ENCODE results near the gene TMEM14C.
"Not testable (repeated sequence)": the region's sequence is repeated elsewhere in the genome, so short reads cannot be mapped to it uniquely, and the experiment has no call there.

The TMEM14C gene

DNA sequence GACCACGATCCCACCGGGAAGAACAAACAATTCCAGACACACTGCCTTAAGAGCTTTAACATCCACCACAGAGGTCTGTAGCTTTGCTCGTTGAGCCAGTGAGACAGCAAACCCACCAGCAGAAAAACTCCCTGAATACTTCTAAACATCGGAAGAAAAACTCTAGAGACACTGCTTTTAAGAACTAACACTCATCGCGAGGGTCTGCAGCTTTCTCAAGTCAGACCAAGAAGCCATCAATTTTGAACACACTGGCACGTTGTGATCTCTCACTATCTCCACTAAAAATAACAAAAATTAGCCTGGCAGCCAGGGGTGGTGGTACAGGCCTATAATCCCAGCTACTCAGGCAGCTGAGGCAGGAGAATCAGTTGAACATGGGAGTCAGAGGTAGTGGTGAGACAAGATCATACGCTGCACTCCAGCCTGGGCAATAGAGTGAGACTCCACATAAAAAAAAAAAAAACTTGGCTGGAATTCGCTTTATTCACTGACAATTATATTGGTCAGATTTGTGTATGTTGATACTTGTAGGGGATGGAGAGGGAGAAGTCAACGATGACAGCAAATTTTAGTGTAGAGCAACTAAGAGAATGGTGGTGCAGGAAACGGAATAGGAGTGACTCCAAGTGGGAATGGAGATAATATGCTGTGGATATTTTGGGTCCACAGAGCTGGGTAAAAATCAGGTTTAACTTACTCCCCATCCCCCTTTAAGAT, 860 bp upstream of the TMEM14C start:
- Histone ChIP-seq H3K27me3 (ENCODE audit: insufficient read depth, low read length) (no peaks in the 10 kb centered on the region), H3K36me3 (ENCODE audit: insufficient read depth, low read length) (no peaks in the 10 kb centered on the region; the same call in 1 of the 2 replicates), H3K27ac (ENCODE audit: low read depth, low read length) (peak overlapping the region; percentile 61), H2AFZ (ENCODE audit: low read length, unreplicated experiment) (peak overlapping the region; percentile 93), H3K4me1 (ENCODE audit: control insufficient read depth, insufficient read depth, low read length, unreplicated experiment) (peaks cover 12% of the 10 kb centered on the region), H3K79me2 (ENCODE audit: control insufficient read depth, insufficient read depth, low read length, unreplicated experiment) (peaks cover 37% of the 10 kb centered on the region), H3K4me3 (ENCODE audit: low read depth, low read length) (peak overlapping the region; percentile 90)

DNA sequence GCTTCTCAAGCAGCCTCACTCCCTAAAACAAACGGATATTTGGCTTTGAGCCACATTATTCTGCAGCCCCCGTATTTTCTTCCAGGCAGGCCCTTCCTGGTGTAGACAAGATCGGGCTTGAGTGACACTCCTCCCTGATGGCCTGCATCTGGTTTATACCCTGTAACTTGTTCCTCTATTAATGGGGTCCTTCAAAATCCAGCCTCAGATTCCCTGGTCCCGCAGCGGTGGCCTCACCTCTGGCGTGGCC, 375 bp upstream of the TMEM14C start:
- H3K4me1 ChIP-seq (ENCODE audit: control insufficient read depth, insufficient read depth, low read length, unreplicated experiment) = peaks cover 12% of the 10 kb centered on the region
- H3K79me2 ChIP-seq (ENCODE audit: control insufficient read depth, insufficient read depth, low read length, unreplicated experiment) = peaks cover 37% of the 10 kb centered on the region
- peak overlapping the region; percentile 90 for H3K4me3 ChIP-seq (ENCODE audit: low read depth, low read length)
- H3K27me3 ChIP-seq (ENCODE audit: insufficient read depth, low read length) = no peaks in the 10 kb centered on the region
- H2AFZ ChIP-seq (ENCODE audit: low read length, unreplicated experiment) = peak overlapping the region; percentile 93
- peak overlapping the region; percentile 61 for H3K27ac ChIP-seq (ENCODE audit: low read depth, low read length)
- no peaks in the 10 kb centered on the region; the same call in 1 of the 2 replicates for H3K36me3 ChIP-seq (ENCODE audit: insufficient read depth, low read length)

DNA sequence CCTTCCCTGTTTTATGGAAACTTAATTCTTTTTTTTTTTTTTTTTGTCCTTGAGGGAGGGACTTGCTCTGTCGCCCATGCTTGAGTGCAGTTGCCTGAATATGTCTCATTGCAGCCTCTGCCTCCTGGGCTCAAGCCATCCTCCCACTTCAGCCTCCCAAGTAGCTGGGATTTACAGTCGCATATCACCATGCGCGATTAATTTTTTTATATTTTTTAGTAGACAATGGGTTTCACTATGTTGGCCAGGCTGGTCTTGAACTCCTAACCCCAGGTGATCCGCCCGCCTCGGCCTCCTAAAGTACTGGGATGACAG, 654 bp downstream of the TMEM14C start:
- no peaks in the 10 kb centered on the region for H3K27me3 ChIP-seq (ENCODE audit: insufficient read depth, low read length)
- H3K27ac ChIP-seq (ENCODE audit: low read depth, low read length) = peak overlapping the region; percentile 67; the same call in 1 of the 2 replicates
- H2AFZ ChIP-seq (ENCODE audit: low read length, unreplicated experiment) = peak overlapping the region; percentile 81
- H3K4me1 ChIP-seq (ENCODE audit: control insufficient read depth, insufficient read depth, low read length, unreplicated experiment) = peaks cover 12% of the 10 kb centered on the region
- H3K79me2 ChIP-seq (ENCODE audit: control insufficient read depth, insufficient read depth, low read length, unreplicated experiment) = peaks cover 43% of the 10 kb centered on the region
- peaks cover 4% of the 10 kb centered on the region; the same call in 1 of the 2 replicates for H3K36me3 ChIP-seq (ENCODE audit: insufficient read depth, low read length)
- peak overlapping the region; percentile 90 for H3K4me3 ChIP-seq (ENCODE audit: low read depth, low read length)

DNA sequence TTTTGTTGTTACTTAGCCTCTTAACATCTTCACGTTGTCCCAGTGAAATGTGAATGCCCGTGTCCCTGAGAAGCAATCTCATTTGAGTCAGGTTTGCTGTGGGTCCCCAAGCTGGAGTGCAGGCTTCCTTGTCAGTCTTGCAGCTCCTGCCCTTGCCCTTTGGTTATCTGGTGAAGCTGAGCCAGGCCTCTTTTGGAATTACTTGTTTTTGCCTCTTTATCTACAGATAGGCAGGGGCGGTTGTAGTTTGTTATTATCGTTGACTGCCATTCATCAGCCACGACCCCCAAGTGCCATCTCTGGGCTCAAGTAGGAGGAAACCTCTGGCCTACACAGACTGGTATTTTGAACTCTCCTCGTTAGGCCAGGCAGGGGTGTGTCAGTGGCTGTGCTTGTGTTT, 2.2 kb downstream of the TMEM14C start:
- H3K4me3 ChIP-seq (ENCODE audit: low read depth, low read length) = no peak overlapping the region
- H3K27me3 ChIP-seq (ENCODE audit: insufficient read depth, low read length) = no peaks in the 10 kb centered on the region
- no peak overlapping the region for H3K27ac ChIP-seq (ENCODE audit: low read depth, low read length)
- no peak overlapping the region for H2AFZ ChIP-seq (ENCODE audit: low read length, unreplicated experiment)
- H3K4me1 ChIP-seq (ENCODE audit: control insufficient read depth, insufficient read depth, low read length, unreplicated experiment) = peaks cover 12% of the 10 kb centered on the region
- peaks cover 15% of the 10 kb centered on the region; the same call in 1 of the 2 replicates for H3K36me3 ChIP-seq (ENCODE audit: insufficient read depth, low read length)
- peaks cover 43% of the 10 kb centered on the region for H3K79me2 ChIP-seq (ENCODE audit: control insufficient read depth, insufficient read depth, low read length, unreplicated experiment)

DNA sequence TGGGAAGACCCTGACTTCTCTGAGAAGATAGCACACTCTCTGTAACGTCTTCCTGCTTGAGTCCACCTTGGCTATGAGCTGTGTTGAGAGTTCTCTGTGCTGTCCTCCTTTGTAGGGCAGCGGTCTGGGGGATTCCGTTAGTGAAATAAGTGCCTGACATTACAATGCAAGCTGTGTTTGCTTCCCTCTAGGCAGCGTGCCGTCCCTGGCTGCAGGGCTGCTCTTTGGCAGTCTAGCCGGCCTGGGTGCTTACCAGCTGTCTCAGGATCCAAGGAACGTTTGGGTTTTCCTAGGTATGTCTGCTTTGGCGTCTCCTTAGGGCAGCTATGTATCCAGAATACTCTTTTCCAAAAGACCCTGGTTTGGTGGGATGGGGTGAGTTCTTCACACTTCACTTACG, 2.8 kb downstream of the TMEM14C start:
- peaks cover 12% of the 10 kb centered on the region for H3K4me1 ChIP-seq (ENCODE audit: control insufficient read depth, insufficient read depth, low read length, unreplicated experiment)

DNA sequence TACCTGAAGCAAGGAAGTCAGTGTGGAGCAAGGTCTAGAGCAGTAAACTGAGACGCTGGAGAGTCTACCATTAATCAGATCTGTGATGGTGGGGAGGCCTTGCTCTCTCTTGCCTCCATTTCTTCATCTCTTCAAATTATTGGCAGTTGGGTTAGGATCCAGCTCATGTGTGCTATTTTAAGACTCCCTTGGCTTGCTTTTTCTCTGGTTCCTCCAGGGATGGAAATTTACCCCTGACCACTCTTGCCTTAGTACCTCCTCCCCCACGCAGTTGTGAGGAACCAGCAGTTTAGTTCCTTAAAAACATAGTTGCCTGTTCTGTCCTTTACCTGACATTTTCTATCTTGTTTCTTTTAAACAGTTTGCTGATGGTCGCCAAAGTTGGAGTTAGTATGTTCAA, 7.4 kb downstream of the TMEM14C start:
- H3K27ac ChIP-seq (ENCODE audit: low read depth, low read length) = no peak overlapping the region
- peaks cover 44% of the 10 kb centered on the region for H3K36me3 ChIP-seq (ENCODE audit: insufficient read depth, low read length)
- H3K79me2 ChIP-seq (ENCODE audit: control insufficient read depth, insufficient read depth, low read length, unreplicated experiment) = peaks cover 21% of the 10 kb centered on the region
- H2AFZ ChIP-seq (ENCODE audit: low read length, unreplicated experiment) = no peak overlapping the region
- no peaks in the 10 kb centered on the region for H3K27me3 ChIP-seq (ENCODE audit: insufficient read depth, low read length)
- H3K4me1 ChIP-seq (ENCODE audit: control insufficient read depth, insufficient read depth, low read length, unreplicated experiment) = peaks cover 8% of the 10 kb centered on the region
- H3K4me3 ChIP-seq (ENCODE audit: low read depth, low read length) = no peak overlapping the region

More for the DNA sequence above, 2.8 kb downstream of the TMEM14C start:
- H3K79me2 ChIP-seq (ENCODE audit: control insufficient read depth, insufficient read depth, low read length, unreplicated experiment) = peaks cover 43% of the 10 kb centered on the region
- no peak overlapping the region for H3K4me3 ChIP-seq (ENCODE audit: low read depth, low read length)
- H3K27ac ChIP-seq (ENCODE audit: low read depth, low read length) = no peak overlapping the region
- peaks cover 21% of the 10 kb centered on the region for H3K36me3 ChIP-seq (ENCODE audit: insufficient read depth, low read length)
- H3K27me3 ChIP-seq (ENCODE audit: insufficient read depth, low read length) = no peaks in the 10 kb centered on the region
- H2AFZ ChIP-seq (ENCODE audit: low read length, unreplicated experiment) = no peak overlapping the region

DNA sequence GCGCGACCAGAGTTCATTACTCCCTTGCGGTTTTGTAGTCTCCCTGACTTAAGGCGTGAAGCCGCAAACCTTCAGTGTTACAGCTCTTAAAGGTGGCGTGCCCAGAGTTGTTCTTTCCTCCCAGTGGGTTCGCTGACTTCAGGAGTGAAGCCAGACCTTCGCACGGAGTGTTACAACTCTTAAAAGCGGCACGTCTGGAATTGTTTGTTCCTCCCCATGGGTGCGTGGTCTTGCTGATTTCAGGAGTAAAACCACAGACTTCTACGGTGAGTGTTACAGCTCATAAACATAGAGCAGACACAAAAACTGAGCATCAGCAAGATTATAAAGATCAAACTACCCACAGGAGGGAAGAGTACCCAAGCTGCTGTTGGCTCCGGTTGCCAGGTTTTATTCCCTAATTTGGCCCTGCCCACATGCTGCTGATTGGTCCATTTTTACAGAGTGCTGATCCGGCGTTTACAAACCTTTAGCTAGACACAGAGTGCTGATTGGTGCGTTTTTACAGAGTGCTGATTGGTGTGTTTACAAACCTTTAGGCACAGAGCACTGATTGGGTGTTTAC, 10.4 kb downstream of the TMEM14C start:
- H3K36me3 ChIP-seq (ENCODE audit: insufficient read depth, low read length) = peaks cover 41% of the 10 kb centered on the region
- peaks cover under 1% of the 10 kb centered on the region for H3K79me2 ChIP-seq (ENCODE audit: control insufficient read depth, insufficient read depth, low read length, unreplicated experiment)
- H2AFZ ChIP-seq (ENCODE audit: low read length, unreplicated experiment) = no peak overlapping the region
- no peaks in the 10 kb centered on the region for H3K27me3 ChIP-seq (ENCODE audit: insufficient read depth, low read length)
- no peak overlapping the region for H3K4me3 ChIP-seq (ENCODE audit: low read depth, low read length)
- H3K4me1 ChIP-seq (ENCODE audit: control insufficient read depth, insufficient read depth, low read length, unreplicated experiment) = peaks cover 10% of the 10 kb centered on the region
- H3K27ac ChIP-seq (ENCODE audit: low read depth, low read length) = no peak overlapping the region

DNA sequence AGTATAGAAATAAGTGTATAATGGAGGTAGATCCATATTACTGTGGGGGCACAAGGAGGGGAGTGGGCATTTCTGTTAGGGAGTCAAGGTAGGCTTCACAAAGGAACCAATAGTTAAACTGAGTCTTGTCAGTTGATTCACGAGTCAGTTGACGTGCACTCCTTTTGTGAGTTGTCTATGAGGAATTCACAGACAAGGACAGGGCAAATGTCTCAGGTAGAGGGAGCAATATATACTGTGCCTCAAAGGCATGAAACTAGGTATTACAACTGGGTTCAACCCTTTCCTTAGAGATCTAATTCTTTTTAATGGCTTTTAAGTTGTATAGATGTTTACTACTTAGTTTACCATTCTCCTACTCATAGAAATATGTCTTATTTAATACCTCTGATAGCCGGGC, 11.0 kb downstream of the TMEM14C start:
- Histone ChIP-seq H3K79me2 (ENCODE audit: control insufficient read depth, insufficient read depth, low read length, unreplicated experiment) (no peaks in the 10 kb centered on the region), H3K27ac (ENCODE audit: low read depth, low read length) (peak overlapping the region; percentile 79), H2AFZ (ENCODE audit: low read length, unreplicated experiment) (no peak overlapping the region), H3K27me3 (ENCODE audit: insufficient read depth, low read length) (no peaks in the 10 kb centered on the region), H3K4me3 (ENCODE audit: low read depth, low read length) (no peak overlapping the region), H3K4me1 (ENCODE audit: control insufficient read depth, insufficient read depth, low read length, unreplicated experiment) (peaks cover 10% of the 10 kb centered on the region), H3K36me3 (ENCODE audit: insufficient read depth, low read length) (peaks cover 37% of the 10 kb centered on the region)

DNA sequence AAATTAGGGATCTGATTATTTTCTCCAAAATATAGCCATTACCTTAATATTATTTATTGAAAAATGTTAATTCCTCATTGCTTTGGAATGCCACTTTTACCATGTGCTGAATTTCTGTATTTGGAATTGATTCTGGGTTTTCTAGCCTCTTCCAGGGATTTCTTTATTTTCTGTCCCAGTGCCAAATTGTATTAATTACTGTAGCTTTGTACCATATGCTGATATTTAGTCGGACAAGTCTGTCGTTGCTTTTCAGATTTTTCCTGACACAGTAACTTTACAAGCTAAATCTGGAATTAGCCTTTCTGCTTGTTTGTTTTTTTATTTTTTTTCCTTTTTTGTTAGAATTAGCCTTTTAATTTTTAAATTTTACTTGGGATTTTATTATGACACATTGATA, 13.9 kb downstream of the TMEM14C start:
- Histone ChIP-seq H3K79me2 (ENCODE audit: control insufficient read depth, insufficient read depth, low read length, unreplicated experiment) (no peaks in the 10 kb centered on the region), H3K4me3 (ENCODE audit: low read depth, low read length) (no peak overlapping the region), H2AFZ (ENCODE audit: low read length, unreplicated experiment) (no peak overlapping the region), H3K36me3 (ENCODE audit: insufficient read depth, low read length) (peaks cover 22% of the 10 kb centered on the region; the same call in 1 of the 2 replicates), H3K27me3 (ENCODE audit: insufficient read depth, low read length) (no peaks in the 10 kb centered on the region), H3K27ac (ENCODE audit: low read depth, low read length) (no peak overlapping the region), H3K4me1 (ENCODE audit: control insufficient read depth, insufficient read depth, low read length, unreplicated experiment) (peaks cover 10% of the 10 kb centered on the region)

DNA sequence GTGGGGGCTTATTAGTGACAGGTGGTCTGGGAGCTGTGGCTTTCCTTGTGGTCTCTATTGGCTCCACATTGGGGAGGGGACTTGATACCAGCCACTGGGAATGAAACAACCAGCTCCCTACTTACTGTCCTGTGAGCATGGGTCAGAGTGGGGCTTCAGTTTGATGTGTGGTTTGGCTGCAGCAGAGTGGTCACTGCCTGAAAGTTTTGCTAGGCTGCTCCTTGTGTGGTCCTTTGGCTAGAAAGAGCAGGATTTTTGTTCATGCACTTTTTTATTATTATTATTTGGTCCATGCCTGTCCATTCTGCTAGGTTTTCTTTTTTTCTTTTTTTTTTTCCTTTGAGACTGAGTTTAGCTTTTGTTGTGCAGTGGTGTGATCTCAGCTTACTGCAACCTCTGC, 17.2 kb downstream of the TMEM14C start:
- no peaks in the 10 kb centered on the region for H3K79me2 ChIP-seq (ENCODE audit: control insufficient read depth, insufficient read depth, low read length, unreplicated experiment)
- H3K4me1 ChIP-seq (ENCODE audit: control insufficient read depth, insufficient read depth, low read length, unreplicated experiment) = peaks cover 4% of the 10 kb centered on the region
- H2AFZ ChIP-seq (ENCODE audit: low read length, unreplicated experiment) = no peak overlapping the region
- H3K27me3 ChIP-seq (ENCODE audit: insufficient read depth, low read length) = no peaks in the 10 kb centered on the region
- H3K4me3 ChIP-seq (ENCODE audit: low read depth, low read length) = no peak overlapping the region
- H3K36me3 ChIP-seq (ENCODE audit: insufficient read depth, low read length) = 0 out of 2 replicates have a peak, but pooled peaks cover 4% of the 10 kb centered on the region
- no peak overlapping the region for H3K27ac ChIP-seq (ENCODE audit: low read depth, low read length)

DNA sequence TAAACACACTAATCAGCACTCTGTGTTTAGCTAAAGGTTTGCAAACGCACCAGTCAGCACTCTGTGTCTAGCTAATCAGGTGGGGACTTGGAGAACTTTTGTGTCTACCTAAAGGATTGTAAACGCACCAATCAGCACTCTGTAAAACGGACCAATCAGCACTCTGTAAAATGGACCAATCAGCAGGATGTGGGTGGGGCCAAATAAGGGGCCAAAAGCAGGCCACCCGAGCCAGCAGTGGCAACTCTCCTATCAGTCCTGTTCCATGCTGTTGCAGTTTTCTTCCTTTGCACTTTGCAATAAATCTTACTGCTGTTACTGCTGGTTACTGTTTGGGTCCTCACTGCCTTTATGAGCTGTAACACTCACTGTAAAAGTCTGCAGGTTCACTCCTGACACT, 18.8 kb downstream of the TMEM14C start:
- not testable (repeated sequence) for H3K27me3 ChIP-seq (ENCODE audit: insufficient read depth, low read length); H3K4me3 ChIP-seq (ENCODE audit: low read depth, low read length); H3K79me2 ChIP-seq (ENCODE audit: control insufficient read depth, insufficient read depth, low read length, unreplicated experiment); H3K36me3 ChIP-seq (ENCODE audit: insufficient read depth, low read length); H3K4me1 ChIP-seq (ENCODE audit: control insufficient read depth, insufficient read depth, low read length, unreplicated experiment); H3K27ac ChIP-seq (ENCODE audit: low read depth, low read length); H2AFZ ChIP-seq (ENCODE audit: low read length, unreplicated experiment)

Measured in ACC112 (cell line).